ENCODE results near the gene FBF1.

FBF1 gene

GRCh38 chr17:75909812-75910274 is 31.0 kb downstream of the FBF1 start:
- Histone ChIP-seq H4K20me1 (ENCODE audit: insufficient read depth, low read length) (no peaks in the 10 kb centered on the region), H3K4me3 (ENCODE audit: low read length) (no peak overlapping the region), H3K4me1 (ENCODE audit: low read length) (peaks cover 10% of the 10 kb centered on the region), H3K27ac (ENCODE audit: low read length) (no peak overlapping the region), H2AFZ (ENCODE audit: low read depth, low read length) (no peak overlapping the region), H3K27me3 (ENCODE audit: low read depth, low read length) (no peaks in the 10 kb centered on the region), H3K4me2 (ENCODE audit: low read length) (no peak overlapping the region), H3K9ac (ENCODE audit: low read length) (no peak overlapping the region), H3K79me2 (ENCODE audit: low read length) (no peaks in the 10 kb centered on the region), H3K9me3 (ENCODE audit: insufficient read depth, low read length) (peaks cover 3% of the 10 kb centered on the region; the same call in 1 of the 2 replicates), H3K36me3 (replicated peaks; ENCODE audit: low read depth, low read length) (no peaks in the 10 kb centered on the region)
- TF ChIP-seq EZH2phosphoT487 (IDR thresholded peaks at IDR 0.05; ENCODE audit: low read depth), result no peak
- TF ChIP-seq, protein P1, sequence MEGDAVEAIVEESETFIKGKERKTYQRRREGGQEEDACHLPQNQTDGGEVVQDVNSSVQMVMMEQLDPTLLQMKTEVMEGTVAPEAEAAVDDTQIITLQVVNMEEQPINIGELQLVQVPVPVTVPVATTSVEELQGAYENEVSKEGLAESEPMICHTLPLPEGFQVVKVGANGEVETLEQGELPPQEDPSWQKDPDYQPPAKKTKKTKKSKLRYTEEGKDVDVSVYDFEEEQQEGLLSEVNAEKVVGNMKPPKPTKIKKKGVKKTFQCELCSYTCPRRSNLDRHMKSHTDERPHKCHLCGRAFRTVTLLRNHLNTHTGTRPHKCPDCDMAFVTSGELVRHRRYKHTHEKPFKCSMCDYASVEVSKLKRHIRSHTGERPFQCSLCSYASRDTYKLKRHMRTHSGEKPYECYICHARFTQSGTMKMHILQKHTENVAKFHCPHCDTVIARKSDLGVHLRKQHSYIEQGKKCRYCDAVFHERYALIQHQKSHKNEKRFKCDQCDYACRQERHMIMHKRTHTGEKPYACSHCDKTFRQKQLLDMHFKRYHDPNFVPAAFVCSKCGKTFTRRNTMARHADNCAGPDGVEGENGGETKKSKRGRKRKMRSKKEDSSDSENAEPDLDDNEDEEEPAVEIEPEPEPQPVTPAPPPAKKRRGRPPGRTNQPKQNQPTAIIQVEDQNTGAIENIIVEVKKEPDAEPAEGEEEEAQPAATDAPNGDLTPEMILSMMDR (IDR thresholded peaks at IDR 0.05; ENCODE audit: low read depth, low read length), result no peak

GRCh38 chr17:75909051-75909811 is 31.6 kb downstream of the FBF1 start:
- H3K4me3 ChIP-seq (ENCODE audit: low read length), result no peak overlapping the region
- H3K9ac ChIP-seq (ENCODE audit: low read length), result no peak overlapping the region
- H3K36me3 ChIP-seq (replicated peaks; ENCODE audit: low read depth, low read length), result no peaks in the 10 kb centered on the region
- no peak overlapping the region for H3K4me2 ChIP-seq (ENCODE audit: low read length)
- no peak overlapping the region for H2AFZ ChIP-seq (ENCODE audit: low read depth, low read length)
- no peaks in the 10 kb centered on the region for H4K20me1 ChIP-seq (ENCODE audit: insufficient read depth, low read length)
- no peak overlapping the region for H3K27ac ChIP-seq (ENCODE audit: low read length)
- peaks cover 10% of the 10 kb centered on the region for H3K4me1 ChIP-seq (ENCODE audit: low read length)
- H3K79me2 ChIP-seq (ENCODE audit: low read length), result peaks cover 3% of the 10 kb centered on the region
- TF ChIP-seq, protein P1 (IDR thresholded peaks at IDR 0.05; ENCODE audit: low read depth, low read length), result no peak
- no peak for TF ChIP-seq EZH2phosphoT487 (IDR thresholded peaks at IDR 0.05; ENCODE audit: low read depth)
- peaks cover 3% of the 10 kb centered on the region; the same call in 1 of the 2 replicates for H3K9me3 ChIP-seq (ENCODE audit: insufficient read depth, low read length)
- H3K27me3 ChIP-seq (ENCODE audit: low read depth, low read length), result no peaks in the 10 kb centered on the region

- Histone ChIP-seq H3K36me3 (replicated peaks; ENCODE audit: low read depth, low read length) (no peaks in the 10 kb centered on the region), H3K27ac (ENCODE audit: low read length) (no peak overlapping the region), H3K9ac (ENCODE audit: low read length) (no peak overlapping the region), H2AFZ (ENCODE audit: low read depth, low read length) (no peak overlapping the region), H3K79me2 (ENCODE audit: low read length) (peaks cover 13% of the 10 kb centered on the region), H3K27me3 (ENCODE audit: low read depth, low read length) (no peaks in the 10 kb centered on the region), H3K9me3 (ENCODE audit: insufficient read depth, low read length) (peaks cover 3% of the 10 kb centered on the region; the same call in 1 of the 2 replicates), H3K4me1 (ENCODE audit: low read length) (peaks cover 17% of the 10 kb centered on the region), H3K4me2 (ENCODE audit: low read length) (no peak overlapping the region), H3K4me3 (ENCODE audit: low read length) (no peak overlapping the region), H4K20me1 (ENCODE audit: insufficient read depth, low read length) (no peaks in the 10 kb centered on the region)
- no peak for TF ChIP-seq EZH2phosphoT487 (IDR thresholded peaks at IDR 0.05; ENCODE audit: low read depth)
- TF ChIP-seq, protein P1 (IDR thresholded peaks at IDR 0.05; ENCODE audit: low read depth, low read length), result no peak
These were observed 32.6 kb downstream of the FBF1 start for GRCh38 chr17:75908201-75908600.

DNA sequence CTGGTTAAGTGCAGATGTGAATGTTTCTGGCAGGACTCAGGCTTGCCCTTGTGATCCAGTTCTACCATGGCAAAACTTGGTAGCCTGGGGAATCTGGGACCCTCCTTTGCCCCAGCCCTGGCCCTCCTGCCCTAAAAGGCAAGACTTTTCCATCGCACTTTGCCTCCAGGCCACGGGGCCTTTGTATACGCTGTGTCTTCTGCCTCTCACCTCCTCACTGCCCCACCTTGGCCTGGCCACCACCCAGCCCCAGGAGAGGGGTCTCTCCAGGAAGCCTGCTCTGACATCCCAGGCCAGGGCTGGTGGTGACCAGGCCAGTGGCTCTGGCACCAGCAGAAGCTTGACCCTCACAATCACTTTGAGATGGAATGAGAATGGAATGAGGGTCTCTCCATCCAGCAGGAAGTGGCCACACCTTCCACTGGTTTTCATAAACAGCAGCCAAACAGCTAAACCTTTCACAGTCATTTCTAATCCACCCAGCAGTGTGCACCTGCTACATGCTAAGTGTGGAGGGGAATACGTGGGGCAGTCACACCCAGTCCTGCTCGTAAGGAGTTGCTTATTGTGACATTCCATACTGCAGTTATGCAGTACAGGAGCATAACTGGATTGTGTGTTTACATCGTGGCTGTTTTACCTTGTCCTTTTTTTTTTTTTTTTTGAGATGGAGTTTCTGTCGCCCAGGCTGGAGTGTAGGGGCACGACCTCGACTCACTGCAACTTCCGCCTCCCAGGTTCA is 34.5 kb downstream of the FBF1 start:
- TF ChIP-seq, protein P1 (IDR thresholded peaks at IDR 0.05; ENCODE audit: low read depth, low read length), result no peak
- no peak for TF ChIP-seq EZH2phosphoT487 (IDR thresholded peaks at IDR 0.05; ENCODE audit: low read depth)
- Histone ChIP-seq H3K27me3 (ENCODE audit: low read depth, low read length) (no peaks in the 10 kb centered on the region), H2AFZ (ENCODE audit: low read depth, low read length) (peak overlapping the region; percentile 23)

More for the DNA sequence above, 34.5 kb downstream of the FBF1 start:
- Histone ChIP-seq H3K4me2 (ENCODE audit: low read length) (peak overlapping the region; percentile 72), H3K9ac (ENCODE audit: low read length) (no peak overlapping the region), H4K20me1 (ENCODE audit: insufficient read depth, low read length) (no peaks in the 10 kb centered on the region), H3K36me3 (replicated peaks; ENCODE audit: low read depth, low read length) (peaks cover 6% of the 10 kb centered on the region), H3K4me1 (ENCODE audit: low read length) (peaks cover 17% of the 10 kb centered on the region), H3K79me2 (ENCODE audit: low read length) (peaks cover 17% of the 10 kb centered on the region), H3K4me3 (ENCODE audit: low read length) (peak overlapping the region; percentile 83), H3K27ac (ENCODE audit: low read length) (no peak overlapping the region), H3K9me3 (ENCODE audit: insufficient read depth, low read length) (peaks cover 3% of the 10 kb centered on the region; the same call in 1 of the 2 replicates)

Data from OCI-LY3 (cell line).